Measurements from ENCODE around the gene ROR2. TPM values are rescaled to one million over a fixed set of nuclear protein-coding genes. Genes with fewer than 3 reads are reported as not detected.
A peak's percentile ranks its signal among the peaks of the same experiment; 100 is the strongest.

The ROR2 gene
- total RNA-seq, 1 donor from 2014 or later = 0.43 TPM

- intact Hi-C loops (cut with DNase I) = no loop called here
- ATAC-seq (ENCODE audit: poor library complexity) = peak; percentile 60
- no peak for DNase-seq
These were observed 338.4 kb downstream of the ROR2 start for GRCh38 chr9:91611582-91611981.

GRCh38 chr9:91606255-91606995 is 343.6 kb downstream of the ROR2 start:
- ATAC-seq (ENCODE audit: poor library complexity) (no peak), DNase-seq (no peak)
- intact Hi-C loops (cut with DNase I) = no loop called here

GRCh38 chr9:91604451-91605179 is 345.4 kb downstream of the ROR2 start:
- ATAC-seq (ENCODE audit: poor library complexity) (no peak), DNase-seq (no peak)
- intact Hi-C loops (cut with DNase I) = no loop called here

GRCh38 chr9:91603932-91604331 is 346.1 kb downstream of the ROR2 start:
- ATAC-seq (ENCODE audit: poor library complexity) (no peak), DNase-seq (no peak)
- intact Hi-C loops (cut with DNase I) = no loop called here

GRCh38 chr9:91599564-91599963 is 350.5 kb downstream of the ROR2 start:
- intact Hi-C loops (cut with DNase I) = no loop called here
- no peak for ATAC-seq (ENCODE audit: poor library complexity)

GRCh38 chr9:91591627-91592026 is 358.4 kb downstream of the ROR2 start:
- no peak for ATAC-seq (ENCODE audit: poor library complexity)
- DNase-seq = no peak
- intact Hi-C loops (cut with DNase I) = no loop called here

More at GRCh38 chr9:91599564-91599963, 350.5 kb downstream of the ROR2 start:
- no peak for DNase-seq

GRCh38 chr9:91589101-91589553 is 360.9 kb downstream of the ROR2 start:
- intact Hi-C loops (cut with DNase I) = no loop called here
- DNase-seq = no peak
- peak; percentile 31 for ATAC-seq (ENCODE audit: poor library complexity)

- ATAC-seq (ENCODE audit: poor library complexity) (no peak), DNase-seq (no peak)
- intact Hi-C loops (cut with DNase I) = no loop called here
These were observed 363.7 kb downstream of the ROR2 start for GRCh38 chr9:91586282-91586681.

GRCh38 chr9:91583966-91584365 is 366.1 kb downstream of the ROR2 start:
- intact Hi-C loops (cut with DNase I) = no loop called here
- DNase-seq (no peak), ATAC-seq (ENCODE audit: poor library complexity) (no peak)

GRCh38 chr9:91583161-91583875 is 366.7 kb downstream of the ROR2 start:
- ATAC-seq (ENCODE audit: poor library complexity) (no peak), DNase-seq (no peak)
- intact Hi-C loops (cut with DNase I) = no loop called here

- no peak for ATAC-seq (ENCODE audit: poor library complexity)
- intact Hi-C loops (cut with DNase I) = no loop called here
These were observed 367.8 kb downstream of the ROR2 start for GRCh38 chr9:91582181-91582580.

GRCh38 chr9:91580136-91580535 is 369.9 kb downstream of the ROR2 start:
- DNase-seq (no peak), ATAC-seq (ENCODE audit: poor library complexity) (no peak)
- intact Hi-C loops (cut with DNase I) = no loop called here

More at GRCh38 chr9:91582181-91582580, 367.8 kb downstream of the ROR2 start:
- no peak for DNase-seq

GRCh38 chr9:91578911-91579310 is 371.1 kb downstream of the ROR2 start:
- intact Hi-C loops (cut with DNase I) = no loop called here
- ATAC-seq (ENCODE audit: poor library complexity) (no peak), DNase-seq (no peak)

GRCh38 chr9:91577633-91578061 is 372.4 kb downstream of the ROR2 start:
- DNase-seq (no peak), ATAC-seq (ENCODE audit: poor library complexity) (no peak)
- intact Hi-C loops (cut with DNase I) = no loop called here

- ATAC-seq (ENCODE audit: poor library complexity) = no peak
- intact Hi-C loops (cut with DNase I) = no loop called here
- no peak for DNase-seq
These were observed 377.2 kb downstream of the ROR2 start for GRCh38 chr9:91572811-91573210.

- intact Hi-C loops (cut with DNase I) = no loop called here
- ATAC-seq (ENCODE audit: poor library complexity) = peak; percentile 63
These were observed 378.0 kb downstream of the ROR2 start for GRCh38 chr9:91572044-91572443.

GRCh38 chr9:91571036-91571435 is 379.0 kb downstream of the ROR2 start:
- ATAC-seq (ENCODE audit: poor library complexity) = no peak
- DNase-seq = no peak
- intact Hi-C loops (cut with DNase I) = no loop called here

More at GRCh38 chr9:91572044-91572443, 378.0 kb downstream of the ROR2 start:
- no peak for DNase-seq

GRCh38 chr9:91567642-91568274 is 382.3 kb downstream of the ROR2 start:
- intact Hi-C loops (cut with DNase I) = no loop called here
- ATAC-seq (ENCODE audit: poor library complexity) = peak; percentile 78
- DNase-seq = no peak

GRCh38 chr9:91564081-91564670 is 385.9 kb downstream of the ROR2 start:
- no peak for DNase-seq
- no peak for ATAC-seq (ENCODE audit: poor library complexity)
- intact Hi-C loops (cut with DNase I) = no loop called here

Measured in Right ventricle myocardium superior (tissue), 1 donor.